ENCODE data around the gene TXNRD2.

TXNRD2 gene

GRCh38 chr22:19971276-19972124 lies 29.9 kb upstream of the TXNRD2 start:
- no peak overlapping the region for H2AFZ ChIP-seq (ENCODE audit: low read length, unreplicated experiment)
- no peak overlapping the region for H3K4me3 ChIP-seq (ENCODE audit: low read depth, low read length)
- H3K27ac ChIP-seq (ENCODE audit: low read depth, low read length), result no peak overlapping the region
- no peaks in the 10 kb centered on the region for H3K27me3 ChIP-seq (ENCODE audit: insufficient read depth, low read length)
- H3K4me1 ChIP-seq (ENCODE audit: control insufficient read depth, insufficient read depth, low read length, unreplicated experiment), result no peaks in the 10 kb centered on the region
- no peaks in the 10 kb centered on the region for H3K36me3 ChIP-seq (ENCODE audit: insufficient read depth, low read length)
- H3K79me2 ChIP-seq (ENCODE audit: control insufficient read depth, insufficient read depth, low read length, unreplicated experiment), result no peaks in the 10 kb centered on the region

GRCh38 chr22:19970479-19971275 lies 29.1 kb upstream of the TXNRD2 start:
- H3K36me3 ChIP-seq (ENCODE audit: insufficient read depth, low read length), result no peaks in the 10 kb centered on the region
- H3K4me3 ChIP-seq (ENCODE audit: low read depth, low read length), result no peak overlapping the region
- H2AFZ ChIP-seq (ENCODE audit: low read length, unreplicated experiment), result no peak overlapping the region
- H3K4me1 ChIP-seq (ENCODE audit: control insufficient read depth, insufficient read depth, low read length, unreplicated experiment), result no peaks in the 10 kb centered on the region
- H3K79me2 ChIP-seq (ENCODE audit: control insufficient read depth, insufficient read depth, low read length, unreplicated experiment), result no peaks in the 10 kb centered on the region
- no peaks in the 10 kb centered on the region for H3K27me3 ChIP-seq (ENCODE audit: insufficient read depth, low read length)
- no peak overlapping the region for H3K27ac ChIP-seq (ENCODE audit: low read depth, low read length)

- H3K27me3 ChIP-seq (ENCODE audit: insufficient read depth, low read length), result no peaks in the 10 kb centered on the region
- no peak overlapping the region for H3K27ac ChIP-seq (ENCODE audit: low read depth, low read length)
- no peaks in the 10 kb centered on the region for H3K79me2 ChIP-seq (ENCODE audit: control insufficient read depth, insufficient read depth, low read length, unreplicated experiment)
- no peak overlapping the region for H3K4me3 ChIP-seq (ENCODE audit: low read depth, low read length)
- H3K4me1 ChIP-seq (ENCODE audit: control insufficient read depth, insufficient read depth, low read length, unreplicated experiment), result no peaks in the 10 kb centered on the region
- no peak overlapping the region for H2AFZ ChIP-seq (ENCODE audit: low read length, unreplicated experiment)
- no peaks in the 10 kb centered on the region for H3K36me3 ChIP-seq (ENCODE audit: insufficient read depth, low read length)
These were observed 28.4 kb upstream of the TXNRD2 start for GRCh38 chr22:19970031-19970478.

GRCh38 chr22:19969141-19969928 lies 27.7 kb upstream of the TXNRD2 start:
- Histone ChIP-seq H3K4me3 (ENCODE audit: low read depth, low read length) (no peak overlapping the region), H2AFZ (ENCODE audit: low read length, unreplicated experiment) (no peak overlapping the region), H3K27me3 (ENCODE audit: insufficient read depth, low read length) (no peaks in the 10 kb centered on the region), H3K4me1 (ENCODE audit: control insufficient read depth, insufficient read depth, low read length, unreplicated experiment) (no peaks in the 10 kb centered on the region), H3K79me2 (ENCODE audit: control insufficient read depth, insufficient read depth, low read length, unreplicated experiment) (no peaks in the 10 kb centered on the region), H3K27ac (ENCODE audit: low read depth, low read length) (no peak overlapping the region), H3K36me3 (ENCODE audit: insufficient read depth, low read length) (no peaks in the 10 kb centered on the region)

GRCh38 chr22:19968450-19968891 lies 26.9 kb upstream of the TXNRD2 start:
- H3K79me2 ChIP-seq (ENCODE audit: control insufficient read depth, insufficient read depth, low read length, unreplicated experiment), result no peaks in the 10 kb centered on the region
- H3K27me3 ChIP-seq (ENCODE audit: insufficient read depth, low read length), result no peaks in the 10 kb centered on the region
- no peaks in the 10 kb centered on the region for H3K4me1 ChIP-seq (ENCODE audit: control insufficient read depth, insufficient read depth, low read length, unreplicated experiment)
- no peak overlapping the region for H3K27ac ChIP-seq (ENCODE audit: low read depth, low read length)
- H2AFZ ChIP-seq (ENCODE audit: low read length, unreplicated experiment), result no peak overlapping the region
- H3K4me3 ChIP-seq (ENCODE audit: low read depth, low read length), result no peak overlapping the region
- H3K36me3 ChIP-seq (ENCODE audit: insufficient read depth, low read length), result no peaks in the 10 kb centered on the region

GRCh38 chr22:19967850-19968449 lies 26.3 kb upstream of the TXNRD2 start:
- Histone ChIP-seq H3K4me1 (ENCODE audit: control insufficient read depth, insufficient read depth, low read length, unreplicated experiment) (peaks cover 3% of the 10 kb centered on the region), H3K4me3 (ENCODE audit: low read depth, low read length) (no peak overlapping the region), H3K79me2 (ENCODE audit: control insufficient read depth, insufficient read depth, low read length, unreplicated experiment) (no peaks in the 10 kb centered on the region), H2AFZ (ENCODE audit: low read length, unreplicated experiment) (no peak overlapping the region), H3K27me3 (ENCODE audit: insufficient read depth, low read length) (no peaks in the 10 kb centered on the region), H3K36me3 (ENCODE audit: insufficient read depth, low read length) (no peaks in the 10 kb centered on the region), H3K27ac (ENCODE audit: low read depth, low read length) (no peak overlapping the region)

GRCh38 chr22:19966908-19967750 lies 25.5 kb upstream of the TXNRD2 start:
- no peak overlapping the region for H3K27ac ChIP-seq (ENCODE audit: low read depth, low read length)
- no peaks in the 10 kb centered on the region for H3K36me3 ChIP-seq (ENCODE audit: insufficient read depth, low read length)
- no peaks in the 10 kb centered on the region for H3K79me2 ChIP-seq (ENCODE audit: control insufficient read depth, insufficient read depth, low read length, unreplicated experiment)
- no peak overlapping the region for H2AFZ ChIP-seq (ENCODE audit: low read length, unreplicated experiment)
- H3K4me3 ChIP-seq (ENCODE audit: low read depth, low read length), result no peak overlapping the region
- H3K27me3 ChIP-seq (ENCODE audit: insufficient read depth, low read length), result no peaks in the 10 kb centered on the region
- H3K4me1 ChIP-seq (ENCODE audit: control insufficient read depth, insufficient read depth, low read length, unreplicated experiment), result peaks cover 7% of the 10 kb centered on the region

GRCh38 chr22:19965771-19966709 lies 24.4 kb upstream of the TXNRD2 start:
- no peaks in the 10 kb centered on the region for H3K27me3 ChIP-seq (ENCODE audit: insufficient read depth, low read length)
- peaks cover 7% of the 10 kb centered on the region for H3K4me1 ChIP-seq (ENCODE audit: control insufficient read depth, insufficient read depth, low read length, unreplicated experiment)
- H3K79me2 ChIP-seq (ENCODE audit: control insufficient read depth, insufficient read depth, low read length, unreplicated experiment), result no peaks in the 10 kb centered on the region
- no peak overlapping the region for H2AFZ ChIP-seq (ENCODE audit: low read length, unreplicated experiment)
- H3K36me3 ChIP-seq (ENCODE audit: insufficient read depth, low read length), result no peaks in the 10 kb centered on the region
- no peak overlapping the region for H3K27ac ChIP-seq (ENCODE audit: low read depth, low read length)
- no peak overlapping the region for H3K4me3 ChIP-seq (ENCODE audit: low read depth, low read length)
